K562 treated with DMSO at 1 percent for 12 hours (cell line): ENCODE measurements around the gene SLC25A10. TPM values are rescaled to one million over a fixed set of nuclear protein-coding genes. Genes with fewer than 3 reads are reported as not detected.

Experiments
- total RNA-seq: library from RNA; unstranded; fragments of 300-600 nt; gene quantifications from 2 replicates; pipeline ENCODE4 v1.2.3, GENCODE V29; 2022; ENCODE audit not compliant: insufficient read depth

Gene SLC25A10
- total RNA-seq, result 49.3 and 53.8 TPM in 2 replicates

GRCh38 chr17:81711814-81712467, at the start of gene SLC25A10:
SLC25A10 (plus strand) TSS chr17:81712284; CDS start chr17:81712427, 143 bp downstream.

DNA sequence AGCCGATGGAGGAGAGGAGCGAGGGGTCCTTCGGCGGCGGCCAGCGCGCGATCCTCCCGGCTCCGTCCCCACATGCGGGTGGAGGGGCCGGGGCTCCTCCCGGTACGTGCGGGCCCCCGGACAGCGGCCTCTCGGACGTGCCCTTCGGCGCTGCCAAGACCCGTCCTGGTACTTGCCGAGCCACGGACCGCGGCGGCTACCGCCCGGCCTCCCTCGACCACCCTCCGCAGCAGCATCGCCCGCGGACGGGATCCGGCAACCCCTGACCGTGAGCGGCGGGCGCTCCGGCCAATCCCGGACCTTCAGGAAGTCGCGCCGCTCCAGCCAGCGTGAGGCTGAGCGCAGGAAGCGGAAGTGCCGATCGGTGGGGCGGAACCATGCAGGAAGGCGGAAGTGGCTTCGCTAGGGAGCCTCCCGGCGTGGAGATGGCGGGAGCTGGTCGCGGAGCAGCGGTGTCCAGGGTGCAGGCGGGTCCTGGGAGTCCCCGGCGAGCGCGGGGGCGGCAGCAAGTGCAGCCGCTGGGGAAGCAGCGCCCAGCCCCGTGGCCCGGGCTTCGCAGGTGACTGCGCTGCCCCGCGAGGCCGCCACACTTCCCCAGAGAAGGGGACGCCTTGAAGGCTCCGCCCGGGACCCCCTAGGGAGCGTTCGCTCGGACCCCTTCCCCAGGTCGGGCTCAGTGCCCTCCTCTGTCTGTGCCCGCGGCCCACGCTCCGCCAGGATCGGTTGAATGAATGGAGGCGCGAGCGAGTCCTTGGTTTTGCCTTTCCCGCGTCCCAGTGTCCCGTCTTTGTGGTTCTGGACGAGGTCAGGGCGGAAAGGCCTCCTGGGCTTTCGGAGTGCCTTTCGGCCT, 45.5 kb upstream of the SLC25A10 start, which contains the start of the genes CCDC137 and OXLD1:
Gene CCDC137, plus strand, starts transcription at position 396 of the 850 bp plus-strand sequence. Its CDS starts 30 bp downstream, at position 426.
Gene OXLD1, minus strand, starts transcription at position 264 of the 850 bp plus-strand sequence. Its CDS starts 28 bp downstream, at position 236.

GRCh38 chr17:81683584-81684441, 28.3 kb upstream of the SLC25A10 start, which contains the start of the genes ARL16 and HGS:
ARL16 (minus strand) TSS chr17:81683797; CDS start chr17:81683753, 44 bp downstream.
HGS (plus strand) TSS chr17:81684011; CDS start chr17:81684067, 56 bp downstream.

GRCh38 chr17:81702934-81703746, 8.9 kb upstream of the SLC25A10 start, which contains the start of gene MRPL12:
MRPL12 (plus strand) TSS chr17:81703367; CDS start chr17:81703502, 135 bp downstream.

Other genes with a start within 250 kb of the SLC25A10 start
- gene ACTG1, start 199.5 kb upstream of the SLC25A10 start, total RNA-seq, result 1,670 and 1,971 TPM in 2 replicates
- 2.2 TPM in 1 of 2 replicates, not detected in the other for gene FSCN2, start 183.9 kb upstream of the SLC25A10 start, total RNA-seq
- 14.7 and 19.3 TPM in 2 replicates for gene FAAP100, start 159.9 kb upstream of the SLC25A10 start, total RNA-seq
- gene NPLOC4, start 75.2 kb upstream of the SLC25A10 start, total RNA-seq, result 66.5 and 131 TPM in 2 replicates
- 0.47 and 1.2 TPM in 2 replicates for gene TSPAN10, start 75.1 kb upstream of the SLC25A10 start, total RNA-seq
- gene PDE6G, start 55.7 kb upstream of the SLC25A10 start, total RNA-seq, result not detected in 2 replicates
- gene OXLD1, start 45.7 kb upstream of the SLC25A10 start, total RNA-seq, result 72.5 and 109 TPM in 2 replicates
- 28.5 and 31.3 TPM in 2 replicates for gene CCDC137, start 45.5 kb upstream of the SLC25A10 start, total RNA-seq
- 24.9 and 32.6 TPM in 2 replicates for gene ARL16, start 28.5 kb upstream of the SLC25A10 start, total RNA-seq
- gene HGS, start 28.3 kb upstream of the SLC25A10 start, total RNA-seq, result 63.2 and 121 TPM in 2 replicates
- 72.5 and 114 TPM in 2 replicates for gene MRPL12, start 8.9 kb upstream of the SLC25A10 start, total RNA-seq
- not detected in 2 replicates for gene GCGR, start 91.9 kb downstream of the SLC25A10 start, total RNA-seq
- 192 and 316 TPM in 2 replicates for gene MCRIP1, start 121.0 kb downstream of the SLC25A10 start, total RNA-seq
- not detected in 2 replicates for gene PPP1R27, start 122.8 kb downstream of the SLC25A10 start, total RNA-seq
- gene P4HB, start 148.3 kb downstream of the SLC25A10 start, total RNA-seq, result 670 and 837 TPM in 2 replicates
- gene ARHGDIA, start 159.1 kb downstream of the SLC25A10 start, total RNA-seq, result 219 and 311 TPM in 2 replicates
- 131 and 173 TPM in 2 replicates for gene ALYREF, start 179.3 kb downstream of the SLC25A10 start, total RNA-seq
- gene ANAPC11, start 179.4 kb downstream of the SLC25A10 start, total RNA-seq, result 460 and 768 TPM in 2 replicates
- gene NPB, start 190.0 kb downstream of the SLC25A10 start, total RNA-seq, result 3.1 and 4.4 TPM in 2 replicates
- gene PCYT2, start 199.1 kb downstream of the SLC25A10 start, total RNA-seq, result 43.6 and 61.6 TPM in 2 replicates
- gene SIRT7, start 205.9 kb downstream of the SLC25A10 start, total RNA-seq, result 34.3 and 38.5 TPM in 2 replicates
- 45.0 and 63.6 TPM in 2 replicates for gene MAFG, start 215.5 kb downstream of the SLC25A10 start, total RNA-seq
- gene PYCR1, start 225.0 kb downstream of the SLC25A10 start, total RNA-seq, result 170 and 175 TPM in 2 replicates
- gene MYADML2, start 234.9 kb downstream of the SLC25A10 start, total RNA-seq, result not detected in 2 replicates
- 9.0 and 9.7 TPM in 2 replicates for gene NOTUM, start 248.9 kb downstream of the SLC25A10 start, total RNA-seq